ENCODE results near the gene ARHGDIA.

- TF ChIP-seq CTCF (IDR thresholded peaks at IDR 0.05) (no peak), POLR2A (IDR thresholded peaks at IDR 0.05) (no peak)
These were observed 11.9 kb downstream of the ARHGDIA start for GRCh38 chr17:81858967-81859905.
